ENCODE data around the gene TESK1. TPM values are rescaled to one million over a fixed set of nuclear protein-coding genes. Genes with fewer than 3 reads are reported as not detected.

Gene TESK1
- polyA plus RNA-seq, 3 donors: 2.9 to 38.3 (median 2.9) TPM

GRCh38 chr9:35603506-35603985 lies 1.5 kb upstream of the TESK1 start:
- H3K4me3 ChIP-seq (replicated peaks in 1 of 3; ENCODE audit: low read depth in 2 of 3, low read length in 3 of 3): peak overlapping the region; percentile 15 to 98 (median 28)
- DNase-seq: peak in 2 of 3 donors; percentile 49 to 54
- peaks cover 12% of the 10 kb centered on the region for H3K79me2 ChIP-seq (ENCODE audit: insufficient read depth, low read length)
- H3K27me3 ChIP-seq (ENCODE audit: control insufficient read depth in 2 of 2, insufficient read depth in 2 of 2, low read length in 2 of 2): no peaks in the 10 kb centered on the region
- Mint-ChIP-seq H3K4me1 (peaks cover 34% of the 10 kb centered on the region), H3K27ac (peak overlapping the region; percentile 66 to 99 (median 98)), H3K27me3 (ENCODE audit: low read depth in 3 of 3) (peaks cover 0 to 2% (median 0%) of the 10 kb centered on the region in 3 donors), H3K9me3 (no peaks in the 10 kb centered on the region), H3K36me3 (peaks cover 16 to 17% of the 10 kb centered on the region in 2 donors), H3K4me3 (peak overlapping the region; percentile 83 to 97)
- H2AFZ ChIP-seq (ENCODE audit: insufficient read depth, low read depth, low read length, poor library complexity, severe bottlenecking): peak overlapping the region; percentile 83
- peak overlapping the region; percentile 49 for H3K9ac ChIP-seq (ENCODE audit: insufficient read depth, low read length, poor library complexity, severe bottlenecking)
- peaks cover 13% of the 10 kb centered on the region in 2 donors for H3K36me3 ChIP-seq (replicated peaks in 1 of 2; ENCODE audit: control insufficient read depth in 1 of 2, insufficient read depth in 2 of 2, low read length in 2 of 2)
- 4% methylated on average over 13 of the region's 18 CpGs for WGBS (ENCODE audit: insufficient coverage)
- peaks cover 33 to 42% of the 10 kb centered on the region in 2 donors for H3K4me1 ChIP-seq (ENCODE audit: control insufficient read depth in 1 of 2, insufficient read depth in 2 of 2, low read length in 2 of 2)
- peak overlapping the region; percentile 11 to 90 for H3K27ac ChIP-seq (ENCODE audit: low read depth in 1 of 2, low read length in 2 of 2)
- H3K4me2 ChIP-seq (replicated peaks; ENCODE audit: extremely low read depth, low read length, poor library complexity, severe bottlenecking): peak overlapping the region; percentile 94
- TF ChIP-seq, protein P1, sequence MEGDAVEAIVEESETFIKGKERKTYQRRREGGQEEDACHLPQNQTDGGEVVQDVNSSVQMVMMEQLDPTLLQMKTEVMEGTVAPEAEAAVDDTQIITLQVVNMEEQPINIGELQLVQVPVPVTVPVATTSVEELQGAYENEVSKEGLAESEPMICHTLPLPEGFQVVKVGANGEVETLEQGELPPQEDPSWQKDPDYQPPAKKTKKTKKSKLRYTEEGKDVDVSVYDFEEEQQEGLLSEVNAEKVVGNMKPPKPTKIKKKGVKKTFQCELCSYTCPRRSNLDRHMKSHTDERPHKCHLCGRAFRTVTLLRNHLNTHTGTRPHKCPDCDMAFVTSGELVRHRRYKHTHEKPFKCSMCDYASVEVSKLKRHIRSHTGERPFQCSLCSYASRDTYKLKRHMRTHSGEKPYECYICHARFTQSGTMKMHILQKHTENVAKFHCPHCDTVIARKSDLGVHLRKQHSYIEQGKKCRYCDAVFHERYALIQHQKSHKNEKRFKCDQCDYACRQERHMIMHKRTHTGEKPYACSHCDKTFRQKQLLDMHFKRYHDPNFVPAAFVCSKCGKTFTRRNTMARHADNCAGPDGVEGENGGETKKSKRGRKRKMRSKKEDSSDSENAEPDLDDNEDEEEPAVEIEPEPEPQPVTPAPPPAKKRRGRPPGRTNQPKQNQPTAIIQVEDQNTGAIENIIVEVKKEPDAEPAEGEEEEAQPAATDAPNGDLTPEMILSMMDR (IDR thresholded peaks at IDR 0.05): no peak
- H3K9me3 ChIP-seq (replicated peaks in 1 of 2; ENCODE audit: control insufficient read depth in 1 of 2, insufficient read depth in 1 of 2, low read length in 2 of 2): no peaks in the 10 kb centered on the region
- intact Hi-C loops (cut with micrococcal nuclease): loop anchor here (5.0 to 10.0 kb wide), 4 partner anchors 54 to 211 kb away; partner anchors contain the start of genes CCDC107 (in 1 of the 2), CREB3 (in 1 of the 2), HINT2 (in 1 of the 2) and RMRP (in 1 of the 2)
- peaks cover 13% of the 10 kb centered on the region for H4K20me1 ChIP-seq (ENCODE audit: insufficient read depth, low read length)

GRCh38 chr9:35603986-35604577 lies 980 bp upstream of the TESK1 start:
- H2AFZ ChIP-seq (ENCODE audit: insufficient read depth, low read depth, low read length, poor library complexity, severe bottlenecking): peak overlapping the region; percentile 91
- Mint-ChIP-seq H3K4me3 (peak overlapping the region; percentile 97 to 98), H3K27me3 (ENCODE audit: low read depth in 3 of 3) (peaks cover 0 to 2% (median 0%) of the 10 kb centered on the region in 3 donors), H3K36me3 (peaks cover 21 to 22% of the 10 kb centered on the region in 2 donors), H3K9me3 (no peaks in the 10 kb centered on the region), H3K4me1 (peaks cover 34% of the 10 kb centered on the region), H3K27ac (peak overlapping the region; percentile 96 to 99 (median 99))
- peak; percentile 100 for DNase-seq
- peaks cover 33 to 42% of the 10 kb centered on the region in 2 donors for H3K4me1 ChIP-seq (ENCODE audit: control insufficient read depth in 1 of 2, insufficient read depth in 2 of 2, low read length in 2 of 2)
- peaks cover 18 to 19% of the 10 kb centered on the region in 2 donors for H3K36me3 ChIP-seq (replicated peaks in 1 of 2; ENCODE audit: control insufficient read depth in 1 of 2, insufficient read depth in 2 of 2, low read length in 2 of 2)
- H3K4me2 ChIP-seq (replicated peaks; ENCODE audit: extremely low read depth, low read length, poor library complexity, severe bottlenecking): peak overlapping the region; percentile 94
- peaks cover 12% of the 10 kb centered on the region for H3K79me2 ChIP-seq (ENCODE audit: insufficient read depth, low read length)
- WGBS (ENCODE audit: insufficient coverage): 0% methylated on average over 40 of the region's 41 CpGs
- peak overlapping the region; percentile 57 to 98 (median 69) for H3K4me3 ChIP-seq (replicated peaks in 1 of 3; ENCODE audit: low read depth in 2 of 3, low read length in 3 of 3)
- intact Hi-C loops (cut with micrococcal nuclease): loop anchor here (2.0 to 10.0 kb wide), 5 partner anchors 53 to 211 kb away; partner anchors contain the start of genes CCDC107 (in 1 of the 2), CREB3 (in 1 of the 2), HINT2 (in 1 of the 2) and RMRP (in 1 of the 2)
- no peaks in the 10 kb centered on the region for H3K9me3 ChIP-seq (replicated peaks in 1 of 2; ENCODE audit: control insufficient read depth in 1 of 2, insufficient read depth in 1 of 2, low read length in 2 of 2)
- H3K27ac ChIP-seq (ENCODE audit: low read depth in 1 of 2, low read length in 2 of 2): peak overlapping the region; percentile 78 to 90
- H3K27me3 ChIP-seq (ENCODE audit: control insufficient read depth in 2 of 2, insufficient read depth in 2 of 2, low read length in 2 of 2): no peaks in the 10 kb centered on the region
- peak overlapping the region; percentile 72 for H3K9ac ChIP-seq (ENCODE audit: insufficient read depth, low read length, poor library complexity, severe bottlenecking)
- TF ChIP-seq, protein P1 (IDR thresholded peaks at IDR 0.05): peak; percentile 96
- peaks cover 13% of the 10 kb centered on the region for H4K20me1 ChIP-seq (ENCODE audit: insufficient read depth, low read length)
